ENCODE measurements around the gene SLC30A2. TPM values are rescaled to one million over a fixed set of nuclear protein-coding genes. Genes with fewer than 3 reads are reported as not detected.
A peak's percentile ranks its signal among the peaks of the same experiment; 100 is the strongest.

Gene SLC30A2
- total and polyA plus RNA-seq, 4 donors: 0.02 to 0.51 (median 0.24) TPM

- H3K27me3 ChIP-seq (ENCODE audit: control insufficient read depth in 3 of 3, insufficient read depth in 3 of 3, low read length in 2 of 3): peaks cover 0 to 19% (median 5%) of the 10 kb centered on the region in 3 donors
- no peak overlapping the region for H3K4me3 ChIP-seq
- DNase-seq: no peak
- 71 to 73% methylated on average over 7 of the region's 7 CpGs for WGBS, 2 donors
- H3K27ac ChIP-seq (ENCODE audit: low read depth in 1 of 2, low read length in 1 of 2): no peak overlapping the region
- TF ChIP-seq CTCF (IDR thresholded peaks at IDR 0.05; ENCODE audit: control extremely low read depth, extremely low read depth): no peak
- no peak overlapping the region for H3K9ac ChIP-seq (ENCODE audit: insufficient read depth in 1 of 2, low read length in 2 of 2)
- no peaks in the 10 kb centered on the region for H3K36me3 ChIP-seq (ENCODE audit: control insufficient read depth in 4 of 4, insufficient read depth in 4 of 4, low read length in 4 of 4)
- H3K9me3 ChIP-seq (ENCODE audit: control insufficient read depth in 4 of 4, insufficient read depth in 3 of 4, low read length in 3 of 4): peaks cover 0 to 3% (median 0%) of the 10 kb centered on the region in 4 donors
- peaks cover 0 to 6% (median 0%) of the 10 kb centered on the region in 5 donors for H3K4me1 ChIP-seq (ENCODE audit: control insufficient read depth in 5 of 5, insufficient read depth in 5 of 5, low read length in 5 of 5)
- ATAC-seq (ENCODE audit: insufficient read depth, low FRiP score): no peak
These were observed 46.5 kb upstream of the SLC30A2 start for GRCh38 chr1:26092422-26092821.

- ATAC-seq (ENCODE audit: insufficient read depth, low FRiP score): no peak
- WGBS, 2 donors: 91 to 94% methylated on average over 3 of the region's 3 CpGs
These were observed 45.0 kb upstream of the SLC30A2 start for GRCh38 chr1:26090893-26091292.

GRCh38 chr1:26089125-26089524 lies 43.2 kb upstream of the SLC30A2 start:
- Histone ChIP-seq H3K27me3 (ENCODE audit: control insufficient read depth in 3 of 3, insufficient read depth in 3 of 3, low read length in 2 of 3) (peaks cover 0 to 14% (median 5%) of the 10 kb centered on the region in 3 donors), H3K4me3 (no peak overlapping the region), H3K36me3 (ENCODE audit: control insufficient read depth in 4 of 4, insufficient read depth in 4 of 4, low read length in 4 of 4) (no peaks in the 10 kb centered on the region), H3K4me1 (ENCODE audit: control insufficient read depth in 5 of 5, insufficient read depth in 5 of 5, low read length in 5 of 5) (peaks cover 0 to 3% (median 0%) of the 10 kb centered on the region in 5 donors), H3K9me3 (ENCODE audit: control insufficient read depth in 4 of 4, insufficient read depth in 3 of 4, low read length in 3 of 4) (peaks cover 0 to 1% (median 0%) of the 10 kb centered on the region in 4 donors), H3K9ac (ENCODE audit: insufficient read depth in 1 of 2, low read length in 2 of 2) (no peak overlapping the region), H3K27ac (ENCODE audit: low read depth in 1 of 2, low read length in 1 of 2) (no peak overlapping the region)
- no peak for DNase-seq
- no peak for TF ChIP-seq CTCF (IDR thresholded peaks at IDR 0.05; ENCODE audit: control extremely low read depth, extremely low read depth)
- ATAC-seq (ENCODE audit: insufficient read depth, low FRiP score): no peak
- WGBS, 2 donors: 94 to 95% methylated on average over 3 of the region's 3 CpGs

More at GRCh38 chr1:26090893-26091292, 45.0 kb upstream of the SLC30A2 start:
- Histone ChIP-seq H3K27me3 (ENCODE audit: control insufficient read depth in 3 of 3, insufficient read depth in 3 of 3, low read length in 2 of 3) (peaks cover 0 to 19% (median 5%) of the 10 kb centered on the region in 3 donors), H3K4me3 (no peak overlapping the region), H3K27ac (ENCODE audit: low read depth in 1 of 2, low read length in 1 of 2) (no peak overlapping the region), H3K4me1 (ENCODE audit: control insufficient read depth in 5 of 5, insufficient read depth in 5 of 5, low read length in 5 of 5) (peaks cover 0 to 6% (median 0%) of the 10 kb centered on the region in 5 donors), H3K9me3 (ENCODE audit: control insufficient read depth in 4 of 4, insufficient read depth in 3 of 4, low read length in 3 of 4) (peaks cover 0 to 3% (median 0%) of the 10 kb centered on the region in 4 donors), H3K36me3 (ENCODE audit: control insufficient read depth in 4 of 4, insufficient read depth in 4 of 4, low read length in 4 of 4) (no peaks in the 10 kb centered on the region), H3K9ac (ENCODE audit: insufficient read depth in 1 of 2, low read length in 2 of 2) (no peak overlapping the region)
- no peak for TF ChIP-seq CTCF (IDR thresholded peaks at IDR 0.05; ENCODE audit: control extremely low read depth, extremely low read depth)
- DNase-seq: no peak

GRCh38 chr1:26084844-26085243 lies 38.9 kb upstream of the SLC30A2 start:
- Histone ChIP-seq H3K9me3 (ENCODE audit: control insufficient read depth in 4 of 4, insufficient read depth in 3 of 4, low read length in 3 of 4) (no peaks in the 10 kb centered on the region), H3K4me1 (ENCODE audit: control insufficient read depth in 5 of 5, insufficient read depth in 5 of 5, low read length in 5 of 5) (peaks cover 0 to 3% (median 0%) of the 10 kb centered on the region in 5 donors), H3K27me3 (ENCODE audit: control insufficient read depth in 3 of 3, insufficient read depth in 3 of 3, low read length in 2 of 3) (no peaks in the 10 kb centered on the region), H3K9ac (ENCODE audit: insufficient read depth in 1 of 2, low read length in 2 of 2) (no peak overlapping the region), H3K36me3 (ENCODE audit: control insufficient read depth in 4 of 4, insufficient read depth in 4 of 4, low read length in 4 of 4) (no peaks in the 10 kb centered on the region), H3K27ac (ENCODE audit: low read depth in 1 of 2, low read length in 1 of 2) (peak overlapping the region in 1 of 2 donors; percentile 78), H3K4me3 (no peak overlapping the region)
- WGBS, 2 donors: 89 to 96% methylated on average over 2 of the region's 2 CpGs
- ATAC-seq (ENCODE audit: insufficient read depth, low FRiP score) (no peak), DNase-seq (no peak)
- TF ChIP-seq CTCF (IDR thresholded peaks at IDR 0.05; ENCODE audit: control extremely low read depth, extremely low read depth): no peak

All from lung (tissue), 12 donors.